Type B pancreatic cell (in vitro differentiated cells): ENCODE measurements around the gene COX20. TPM values are rescaled to one million over a fixed set of nuclear protein-coding genes. Genes with fewer than 3 reads are reported as not detected.

Experiments used
- DNase-seq: peaks from one replicate; pipeline ENCODE4 v3.0.0; 2021; ENCODE audit warnings: mixed read lengths; ENCODE audit not compliant: unreplicated experiment; ENCODE audit errors: extremely low spot score
- H3K27ac Mint-ChIP-seq: 2 replicates; pipeline ENCODE4 v1.8.0; 2021; ENCODE audit warnings: mild to moderate bottlenecking, mixed read lengths
- H3K27me3 Mint-ChIP-seq: 2 replicates; pipeline ENCODE4 v1.8.0; 2021; ENCODE audit warnings: mixed read lengths
- H3K36me3 Mint-ChIP-seq: 2 replicates; pipeline ENCODE4 v1.8.0; 2021; ENCODE audit warnings: mixed read lengths
- H3K4me1 Mint-ChIP-seq: one replicate; pipeline ENCODE4 v1.8.0; 2021; ENCODE audit warnings: mixed read lengths; ENCODE audit not compliant: unreplicated experiment
- H3K4me3 Mint-ChIP-seq: 2 replicates; pipeline ENCODE4 v1.8.0; 2021; ENCODE audit warnings: mild to moderate bottlenecking, mixed read lengths
- H3K9me3 Mint-ChIP-seq: 2 replicates; pipeline ENCODE4 v1.8.0; 2021; ENCODE audit warnings: mixed read lengths
- total RNA-seq: library from RNA; stranded (reverse); gene quantifications from 2 replicates; pipeline ENCODE4 v1.2.1, GENCODE V29; 2021; ENCODE audit warnings: low replicate concordance
- TF ChIP-seq, protein P1 (sequence below): fragments of 200-600 bp; sonication (generic); conservative IDR thresholded peaks from 2 replicates; pipeline ENCODE4 v1.5.0; 2021; ENCODE audit warnings: antibody characterized with exemption, mild to moderate bottlenecking

Gene COX20
- total RNA-seq, 1 donor from 2014 or later = 22.7 TPM

DNA sequence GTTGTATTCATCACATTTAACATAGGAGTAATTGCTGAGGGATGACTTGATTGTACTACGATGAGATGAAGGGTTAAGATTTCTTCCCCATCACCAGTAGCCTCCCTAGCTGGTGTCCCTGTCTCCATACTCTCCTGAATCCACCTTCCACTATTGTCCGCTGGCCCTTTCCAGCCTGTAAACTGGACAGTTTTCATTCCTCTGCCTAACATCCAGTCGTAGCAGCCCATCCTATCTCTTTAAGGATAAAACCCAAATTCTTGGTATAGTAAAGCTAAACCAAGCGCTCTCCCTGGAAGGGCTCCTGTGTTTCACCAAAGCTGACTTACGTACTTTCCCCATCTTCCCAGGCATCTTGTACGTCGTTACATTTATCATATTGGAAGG is 670 bp downstream of the COX20 start:
- DNase-seq = no peak
- TF ChIP-seq, protein P1, sequence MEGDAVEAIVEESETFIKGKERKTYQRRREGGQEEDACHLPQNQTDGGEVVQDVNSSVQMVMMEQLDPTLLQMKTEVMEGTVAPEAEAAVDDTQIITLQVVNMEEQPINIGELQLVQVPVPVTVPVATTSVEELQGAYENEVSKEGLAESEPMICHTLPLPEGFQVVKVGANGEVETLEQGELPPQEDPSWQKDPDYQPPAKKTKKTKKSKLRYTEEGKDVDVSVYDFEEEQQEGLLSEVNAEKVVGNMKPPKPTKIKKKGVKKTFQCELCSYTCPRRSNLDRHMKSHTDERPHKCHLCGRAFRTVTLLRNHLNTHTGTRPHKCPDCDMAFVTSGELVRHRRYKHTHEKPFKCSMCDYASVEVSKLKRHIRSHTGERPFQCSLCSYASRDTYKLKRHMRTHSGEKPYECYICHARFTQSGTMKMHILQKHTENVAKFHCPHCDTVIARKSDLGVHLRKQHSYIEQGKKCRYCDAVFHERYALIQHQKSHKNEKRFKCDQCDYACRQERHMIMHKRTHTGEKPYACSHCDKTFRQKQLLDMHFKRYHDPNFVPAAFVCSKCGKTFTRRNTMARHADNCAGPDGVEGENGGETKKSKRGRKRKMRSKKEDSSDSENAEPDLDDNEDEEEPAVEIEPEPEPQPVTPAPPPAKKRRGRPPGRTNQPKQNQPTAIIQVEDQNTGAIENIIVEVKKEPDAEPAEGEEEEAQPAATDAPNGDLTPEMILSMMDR = no peak
- Mint-ChIP-seq H3K9me3 (no peaks in the 10 kb centered on the region), H3K36me3 (peaks cover 27% of the 10 kb centered on the region), H3K27ac (peak overlapping the region; percentile 100), H3K27me3 (no peaks in the 10 kb centered on the region), H3K4me1 (peaks cover 36% of the 10 kb centered on the region), H3K4me3 (peak overlapping the region; percentile 93)

DNA sequence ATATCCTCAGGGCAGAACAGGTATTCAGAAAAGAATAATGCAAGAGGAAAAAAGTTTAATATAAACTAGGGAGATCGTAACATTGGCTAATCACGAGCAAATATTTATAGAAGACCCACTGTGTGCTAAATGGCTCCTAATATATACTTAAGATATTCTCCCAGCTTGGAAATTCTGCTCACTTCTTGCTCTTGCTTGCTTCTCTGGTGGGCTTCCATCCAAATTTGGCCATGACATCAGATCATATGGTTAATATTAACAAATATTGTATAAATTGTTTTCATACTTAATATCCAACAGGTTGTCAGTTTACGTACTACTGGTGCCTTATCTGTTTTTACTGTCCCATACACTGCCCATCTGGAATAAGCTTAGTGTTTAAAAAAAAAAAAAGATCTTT is 1.1 kb downstream of the COX20 start:
- Mint-ChIP-seq H3K27me3 (no peaks in the 10 kb centered on the region), H3K36me3 (peaks cover 29% of the 10 kb centered on the region), H3K27ac (peak overlapping the region; percentile 100), H3K4me1 (peaks cover 36% of the 10 kb centered on the region), H3K9me3 (no peaks in the 10 kb centered on the region), H3K4me3 (peak overlapping the region; percentile 93)
- TF ChIP-seq, protein P1 = no peak
- DNase-seq = no peak

DNA sequence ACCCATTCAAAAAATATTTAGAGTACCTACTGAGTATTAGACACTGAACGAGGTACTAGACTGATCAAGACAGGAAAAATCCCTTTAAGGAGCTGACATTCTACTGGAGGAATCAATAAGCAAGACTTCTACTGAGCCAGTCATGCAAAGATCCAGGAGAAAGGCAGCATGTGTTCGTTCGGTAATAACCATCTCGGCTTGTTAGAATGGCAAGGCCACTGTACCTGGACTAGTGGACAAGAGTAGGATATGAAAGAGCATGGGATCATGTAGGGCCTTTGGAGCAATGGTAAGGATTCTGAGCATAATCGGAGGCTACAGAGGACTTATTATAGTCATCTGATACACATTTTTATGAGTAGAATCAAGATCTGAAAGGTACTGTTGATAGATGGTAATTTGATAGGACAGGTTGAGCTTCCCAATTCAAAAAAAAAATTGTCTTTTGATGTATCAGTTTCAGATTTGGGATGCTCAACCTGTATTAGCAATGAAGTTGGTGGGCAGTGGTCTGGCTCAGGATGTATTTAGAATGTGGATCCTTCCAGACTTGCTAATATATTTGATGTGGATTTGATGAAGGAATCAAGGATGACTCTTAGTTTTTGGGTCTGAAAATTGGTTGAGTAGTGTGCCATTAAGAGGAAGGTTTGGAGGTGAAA is 2.3 kb downstream of the COX20 start:
- H3K27ac Mint-ChIP-seq = peak overlapping the region; percentile 58
- H3K4me1 Mint-ChIP-seq = peaks cover 36% of the 10 kb centered on the region
- H3K9me3 Mint-ChIP-seq = no peaks in the 10 kb centered on the region
- peak overlapping the region; percentile 42 for H3K4me3 Mint-ChIP-seq
- no peaks in the 10 kb centered on the region for H3K27me3 Mint-ChIP-seq
- DNase-seq = no peak
- H3K36me3 Mint-ChIP-seq = peaks cover 32% of the 10 kb centered on the region
- TF ChIP-seq, protein P1 = no peak

- H3K4me1 Mint-ChIP-seq = peaks cover 32% of the 10 kb centered on the region
- no peak overlapping the region for H3K27ac Mint-ChIP-seq
- H3K9me3 Mint-ChIP-seq = no peaks in the 10 kb centered on the region
- peaks cover 32% of the 10 kb centered on the region for H3K36me3 Mint-ChIP-seq
- H3K4me3 Mint-ChIP-seq = no peak overlapping the region
- H3K27me3 Mint-ChIP-seq = no peaks in the 10 kb centered on the region
- TF ChIP-seq, protein P1 = no peak
- no peak for DNase-seq
Observed at GRCh38 chr1:244839656-244840055, 4.2 kb downstream of the COX20 start.

- Mint-ChIP-seq H3K27me3 (no peaks in the 10 kb centered on the region), H3K36me3 (peaks cover 32% of the 10 kb centered on the region), H3K9me3 (no peaks in the 10 kb centered on the region), H3K4me3 (peak overlapping the region; percentile 7), H3K27ac (peak overlapping the region; percentile 30), H3K4me1 (peaks cover 32% of the 10 kb centered on the region)
- TF ChIP-seq, protein P1 = no peak
- DNase-seq = no peak
Observed at GRCh38 chr1:244840219-244840794, 4.8 kb downstream of the COX20 start.
